ENCODE results near the gene SPDYE5.
"Not testable (repeated sequence)": the region's sequence is repeated elsewhere in the genome, so short reads cannot be mapped to it uniquely, and the experiment has no call there.

- TF ChIP-seq CEBPB (IDR thresholded peaks at IDR 0.05; ENCODE audit: low read depth, low read length); CTCF (conservative IDR thresholded peaks at IDR 0.05; ENCODE audit: low read depth, low read length); USF2 (IDR thresholded peaks at IDR 0.05; ENCODE audit: low read depth, low read length); FOS (IDR thresholded peaks at IDR 0.05; ENCODE audit: low read depth, low read length); BHLHE40 (IDR thresholded peaks at IDR 0.05; ENCODE audit: low read depth, low read length); ELK1 (IDR thresholded peaks at IDR 0.05; ENCODE audit: borderline replicate concordance, low read depth, low read length); RAD21 (IDR thresholded peaks at IDR 0.05; ENCODE audit: low read length); RFX5 (IDR thresholded peaks at IDR 0.05; ENCODE audit: low read depth, low read length); RCOR1 (IDR thresholded peaks at IDR 0.05; ENCODE audit: insufficient replicate concordance, low read length); SMC3 (IDR thresholded peaks at IDR 0.05; ENCODE audit: low read depth, low read length); CHD1 (IDR thresholded peaks at IDR 0.05; ENCODE audit: low read depth, low read length): not testable (repeated sequence)
- TF ChIP-seq POLR2A (IDR thresholded peaks at IDR 0.05; ENCODE audit: low read depth, low read length): peak; percentile 70
Observed at GRCh38 chr7:75485979-75486643, 6.0 kb upstream of the SPDYE5 start, which contains the start of gene POM121C.
